Spinal cord (tissue), 10 donors: ENCODE data around the gene SLC39A10. TPM values are rescaled to one million over a fixed set of nuclear protein-coding genes. Genes with fewer than 3 reads are reported as not detected.

ENCODE experiments used
- DNase-seq, 6 donors: peaks; one replicate each; pipeline versions ENCODE4 v3.0.0 to v3.0.0-alpha.2; 2013 to 2015; ENCODE audit warnings: low spot score in 6 of 6, low read depth in 4 of 6
- H3K27ac ChIP-seq: one replicate; pipeline ENCODE4 v1.5.1; 2013; ENCODE audit warnings: low read depth, low read length, control low read depth
- H3K27me3 ChIP-seq: one replicate; pipeline ENCODE4 v1.6.1; 2013; ENCODE audit warnings: low read length; ENCODE audit not compliant: control insufficient read depth, insufficient read depth
- H3K36me3 ChIP-seq: one replicate; pipeline ENCODE4 v1.6.1; 2013; ENCODE audit warnings: low read length; ENCODE audit not compliant: control insufficient read depth, insufficient read depth
- H3K4me1 ChIP-seq: one replicate; pipeline ENCODE4 v1.6.1; 2013; ENCODE audit warnings: low read length; ENCODE audit not compliant: control insufficient read depth, insufficient read depth
- H3K4me3 ChIP-seq: one replicate; pipeline ENCODE4 v1.5.1; 2013; ENCODE audit warnings: low read depth, low read length, control low read depth
- H3K9me3 ChIP-seq: one replicate; pipeline ENCODE4 v1.6.1; 2013; ENCODE audit warnings: low read length; ENCODE audit not compliant: control insufficient read depth, insufficient read depth
- WGBS: methylation state at CpG from one replicate; pipeline ENCODE4 v1.1.5; 2013; ENCODE audit warnings: missing lambda C conversion rate; ENCODE audit not compliant: insufficient coverage; 5-methylcytosine and 5-hydroxymethylcytosine counted together
- polyA plus RNA-seq, 2 donors: library from polyadenylated mRNA; unstranded; fragments of 120-200 nt; gene quantifications; one replicate each; pipeline ENCODE4 v1.2.1, GENCODE V29; 2013; ENCODE audit not compliant: insufficient read length in 2 of 2
- total RNA-seq, 2 donors: library from RNA; depleted of rRNA in 1 of 2; stranded (reverse); fragments of 120-200 nt in 1 of 2; fragments of >200 nt in 1 of 2; gene quantifications; one replicate each; pipeline versions ENCODE4 v1.2.3 to v1.2.4, GENCODE V29; 2013 to 2014
- donor health status: healthy.

The SLC39A10 gene
- total and polyA plus RNA-seq, 4 donors, result 67.2 to 113 (median 90.3) TPM

- Histone ChIP-seq H3K4me1 (no peaks in the 10 kb centered on the region), H3K27me3 (no peaks in the 10 kb centered on the region), H3K27ac (no peak overlapping the region), H3K4me3 (no peak overlapping the region), H3K9me3 (no peaks in the 10 kb centered on the region), H3K36me3 (peaks cover 11% of the 10 kb centered on the region)
- DNase-seq, result no peak
- WGBS, result 94% methylated on average over 5 of the region's 6 CpGs
Measured at GRCh38 chr2:195734395-195734794, 77.4 kb downstream of the SLC39A10 start.

GRCh38 chr2:195734931-195735330 is 77.9 kb downstream of the SLC39A10 start:
- H3K27ac ChIP-seq, result no peak overlapping the region

GRCh38 chr2:195735347-195735746 is 78.3 kb downstream of the SLC39A10 start:
- Histone ChIP-seq H3K27ac (no peak overlapping the region), H3K9me3 (no peaks in the 10 kb centered on the region), H3K36me3 (peaks cover 10% of the 10 kb centered on the region), H3K4me3 (no peak overlapping the region), H3K4me1 (no peaks in the 10 kb centered on the region), H3K27me3 (no peaks in the 10 kb centered on the region)
- no peak for DNase-seq
- WGBS, result no CpG with 5 or more reads among the region's 1 CpG

More at GRCh38 chr2:195734931-195735330, 77.9 kb downstream of the SLC39A10 start:
- Histone ChIP-seq H3K36me3 (peaks cover 10% of the 10 kb centered on the region), H3K9me3 (no peaks in the 10 kb centered on the region), H3K27me3 (no peaks in the 10 kb centered on the region), H3K4me3 (no peak overlapping the region), H3K4me1 (no peaks in the 10 kb centered on the region)
- no peak for DNase-seq
- 100% methylated on average over 1 of the region's 2 CpGs for WGBS

GRCh38 chr2:195737511-195738325 is 80.7 kb downstream of the SLC39A10 start:
- no peaks in the 10 kb centered on the region for H3K27me3 ChIP-seq
- no peak overlapping the region for H3K27ac ChIP-seq
- DNase-seq, result no peak
- H3K36me3 ChIP-seq, result peaks cover 10% of the 10 kb centered on the region
- no peaks in the 10 kb centered on the region for H3K9me3 ChIP-seq
- 80% methylated on average over 2 of the region's 5 CpGs for WGBS
- H3K4me1 ChIP-seq, result no peaks in the 10 kb centered on the region
- H3K4me3 ChIP-seq, result no peak overlapping the region

- Histone ChIP-seq H3K4me3 (no peak overlapping the region), H3K27ac (no peak overlapping the region), H3K9me3 (no peaks in the 10 kb centered on the region), H3K4me1 (no peaks in the 10 kb centered on the region), H3K36me3 (peaks cover 9% of the 10 kb centered on the region), H3K27me3 (no peaks in the 10 kb centered on the region)
- WGBS, result no CpG with 5 or more reads among the region's 1 CpG
- DNase-seq, result no peak
Measured at GRCh38 chr2:195741191-195741590, 84.2 kb downstream of the SLC39A10 start.

- Histone ChIP-seq H3K27me3 (no peaks in the 10 kb centered on the region), H3K4me3 (no peak overlapping the region), H3K4me1 (no peaks in the 10 kb centered on the region), H3K9me3 (no peaks in the 10 kb centered on the region), H3K27ac (no peak overlapping the region), H3K36me3 (no peaks in the 10 kb centered on the region)
- DNase-seq, result no peak
- WGBS, result 90% methylated on average over 3 of the region's 7 CpGs
Measured at GRCh38 chr2:195756218-195756942, 99.4 kb downstream of the SLC39A10 start.

GRCh38 chr2:195758846-195759245 is 101.8 kb downstream of the SLC39A10 start:
- no CpG with 5 or more reads among the region's 3 CpGs for WGBS
- H3K27ac ChIP-seq, result no peak overlapping the region
- no peak for DNase-seq
- H3K9me3 ChIP-seq, result no peaks in the 10 kb centered on the region
- no peaks in the 10 kb centered on the region for H3K4me1 ChIP-seq
- H3K36me3 ChIP-seq, result no peaks in the 10 kb centered on the region
- H3K4me3 ChIP-seq, result no peak overlapping the region
- no peaks in the 10 kb centered on the region for H3K27me3 ChIP-seq

GRCh38 chr2:195759877-195760276 is 102.9 kb downstream of the SLC39A10 start:
- no peak overlapping the region for H3K4me3 ChIP-seq
- peaks cover 1% of the 10 kb centered on the region for H3K9me3 ChIP-seq
- no peaks in the 10 kb centered on the region for H3K4me1 ChIP-seq
- 85% methylated on average over 1 of the region's 1 CpG for WGBS
- no peak overlapping the region for H3K27ac ChIP-seq
- H3K27me3 ChIP-seq, result no peaks in the 10 kb centered on the region
- DNase-seq, result no peak
- no peaks in the 10 kb centered on the region for H3K36me3 ChIP-seq

GRCh38 chr2:195763866-195764265 is 106.8 kb downstream of the SLC39A10 start:
- DNase-seq, result no peak
- H3K27me3 ChIP-seq, result no peaks in the 10 kb centered on the region

GRCh38 chr2:195766691-195767090 is 109.7 kb downstream of the SLC39A10 start:
- H3K4me1 ChIP-seq, result no peaks in the 10 kb centered on the region
- no peak for DNase-seq
- H3K27me3 ChIP-seq, result no peaks in the 10 kb centered on the region
- H3K4me3 ChIP-seq, result no peak overlapping the region
- H3K36me3 ChIP-seq, result no peaks in the 10 kb centered on the region
- H3K9me3 ChIP-seq, result peaks cover 1% of the 10 kb centered on the region
- WGBS, result no CpG with 5 or more reads among the region's 1 CpG
- no peak overlapping the region for H3K27ac ChIP-seq

More at GRCh38 chr2:195763866-195764265, 106.8 kb downstream of the SLC39A10 start:
- Histone ChIP-seq H3K9me3 (peaks cover 1% of the 10 kb centered on the region), H3K27ac (no peak overlapping the region), H3K4me3 (no peak overlapping the region), H3K4me1 (no peaks in the 10 kb centered on the region), H3K36me3 (no peaks in the 10 kb centered on the region)
